Globus pallidus (tissue), 1 donor: ENCODE data around the gene FOXS1.

ENCODE experiments used
- DNase-seq: peaks from one replicate; pipeline ENCODE4 v3.0.0-alpha.2; 2015; ENCODE audit warnings: low spot score

Gene FOXS1

DNA sequence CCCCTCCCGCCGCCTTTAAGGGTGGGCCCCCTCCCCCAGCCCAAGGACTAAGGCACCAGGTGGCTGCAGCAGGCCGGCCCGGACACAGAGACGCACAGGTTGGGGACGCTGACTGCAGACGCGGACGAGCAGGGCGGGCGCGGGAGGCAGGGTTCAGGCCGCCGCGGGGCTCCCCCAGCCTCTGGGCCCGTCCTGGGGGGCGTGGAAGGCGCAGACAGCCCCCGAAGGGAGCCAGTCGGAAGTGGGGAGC lies 15.7 kb upstream of the FOXS1 start:
- no peak for DNase-seq

DNA sequence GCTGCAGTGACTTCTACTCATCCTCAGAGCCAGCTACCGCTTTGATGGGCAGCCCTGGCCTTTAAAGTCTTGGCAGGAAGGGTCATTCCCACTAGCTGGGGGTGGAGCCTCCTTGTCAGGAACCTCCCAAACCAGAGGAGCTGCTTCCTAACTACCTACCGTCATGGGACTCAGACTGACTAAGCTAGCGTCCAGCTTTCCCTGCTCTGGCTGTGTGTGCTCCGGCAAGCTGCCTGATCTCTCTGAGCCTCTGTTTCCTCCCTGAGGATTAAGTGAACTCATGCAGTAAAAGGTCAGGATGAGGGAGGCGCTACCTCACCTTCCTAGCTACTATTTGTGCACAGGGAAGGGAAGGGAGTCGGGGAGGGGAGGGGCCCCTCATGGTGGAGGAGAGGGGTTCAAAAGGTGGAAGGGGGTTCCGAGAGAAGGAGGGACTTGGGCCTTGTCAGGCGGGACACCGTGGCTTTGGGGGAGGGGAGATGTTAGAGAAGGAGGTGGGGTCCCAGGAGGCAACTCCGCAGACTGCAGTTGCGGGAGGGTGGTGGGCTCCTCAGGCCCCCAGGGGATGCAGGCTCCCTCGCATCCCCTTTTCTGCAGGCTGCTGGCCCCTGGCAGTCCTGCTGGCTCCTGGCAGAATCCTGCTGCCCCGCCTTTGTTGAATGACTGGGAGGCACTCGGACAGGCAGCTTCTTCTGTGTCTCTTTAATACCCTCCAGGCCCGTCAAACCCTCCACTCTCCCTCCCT lies 15.2 kb upstream of the FOXS1 start:
- no peak for DNase-seq

DNA sequence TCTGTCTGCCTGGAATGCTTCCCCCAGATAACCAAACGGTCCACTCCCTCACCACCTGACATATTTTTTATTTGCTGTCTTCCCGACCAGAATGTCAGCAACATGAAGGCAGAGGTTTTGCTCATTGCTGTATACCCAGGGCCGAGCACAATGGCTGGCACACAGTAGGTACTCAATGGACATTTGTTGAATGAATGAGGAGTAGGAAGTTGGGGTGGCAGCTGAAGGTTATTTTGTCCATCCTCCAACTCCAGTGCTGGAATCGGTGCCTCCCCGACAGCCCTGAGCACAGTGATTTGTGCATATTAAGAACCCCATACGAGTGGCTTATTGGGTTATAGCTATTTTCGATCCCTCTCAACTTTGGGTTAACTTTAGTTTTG lies 14.6 kb upstream of the FOXS1 start:
- DNase-seq, result no peak

DNA sequence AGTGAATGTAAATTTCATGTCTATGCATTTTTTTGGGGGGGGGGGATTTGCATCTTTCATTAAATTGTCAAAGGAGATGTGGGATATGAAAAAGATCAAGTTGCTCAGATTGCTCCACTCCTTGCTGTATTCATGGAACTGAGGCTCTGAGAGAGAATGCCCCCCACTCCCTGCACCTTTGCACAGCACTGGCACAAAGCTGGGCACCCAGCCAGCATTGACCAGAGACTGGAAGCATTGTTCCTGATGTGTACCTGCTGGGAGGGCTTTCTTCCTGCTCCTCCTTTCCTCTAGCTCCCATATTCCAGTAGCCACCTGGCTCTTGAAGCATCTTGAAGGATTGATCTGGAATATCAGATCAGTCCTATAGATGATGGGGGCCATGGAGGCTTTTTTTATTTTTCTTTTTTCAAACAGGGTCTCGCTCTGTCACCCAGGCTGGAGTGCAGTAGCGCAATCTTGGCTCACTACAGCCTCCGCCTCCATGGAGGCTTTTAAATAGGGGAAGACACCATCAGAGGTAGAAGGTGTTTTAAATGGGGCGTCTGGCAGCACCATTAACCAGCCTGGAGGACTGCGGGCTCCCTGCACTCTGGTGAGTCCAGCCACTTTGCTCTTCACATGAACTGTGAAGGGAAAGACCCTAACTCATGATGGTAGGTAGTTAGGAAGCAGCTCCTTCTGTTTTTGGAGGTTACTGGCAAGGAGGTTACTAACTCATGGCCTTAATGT lies 14.0 kb upstream of the FOXS1 start:
- DNase-seq, result no peak

DNA sequence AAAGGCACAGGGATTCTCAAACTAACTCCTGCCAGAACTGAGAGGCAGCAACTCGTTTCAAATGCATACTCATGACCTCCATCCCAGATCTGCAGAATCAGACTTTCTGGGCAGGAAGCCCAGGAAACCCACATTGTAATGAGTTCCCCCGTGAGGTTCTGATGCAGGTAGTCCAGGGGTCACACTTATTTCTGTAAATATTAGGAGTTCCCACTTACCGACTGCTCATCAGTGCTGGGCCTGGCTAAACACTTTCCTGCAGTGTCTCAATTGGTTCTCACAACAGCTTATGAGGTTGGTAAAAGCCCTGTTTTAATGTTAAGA lies 13.3 kb upstream of the FOXS1 start:
- DNase-seq, result no peak

DNA sequence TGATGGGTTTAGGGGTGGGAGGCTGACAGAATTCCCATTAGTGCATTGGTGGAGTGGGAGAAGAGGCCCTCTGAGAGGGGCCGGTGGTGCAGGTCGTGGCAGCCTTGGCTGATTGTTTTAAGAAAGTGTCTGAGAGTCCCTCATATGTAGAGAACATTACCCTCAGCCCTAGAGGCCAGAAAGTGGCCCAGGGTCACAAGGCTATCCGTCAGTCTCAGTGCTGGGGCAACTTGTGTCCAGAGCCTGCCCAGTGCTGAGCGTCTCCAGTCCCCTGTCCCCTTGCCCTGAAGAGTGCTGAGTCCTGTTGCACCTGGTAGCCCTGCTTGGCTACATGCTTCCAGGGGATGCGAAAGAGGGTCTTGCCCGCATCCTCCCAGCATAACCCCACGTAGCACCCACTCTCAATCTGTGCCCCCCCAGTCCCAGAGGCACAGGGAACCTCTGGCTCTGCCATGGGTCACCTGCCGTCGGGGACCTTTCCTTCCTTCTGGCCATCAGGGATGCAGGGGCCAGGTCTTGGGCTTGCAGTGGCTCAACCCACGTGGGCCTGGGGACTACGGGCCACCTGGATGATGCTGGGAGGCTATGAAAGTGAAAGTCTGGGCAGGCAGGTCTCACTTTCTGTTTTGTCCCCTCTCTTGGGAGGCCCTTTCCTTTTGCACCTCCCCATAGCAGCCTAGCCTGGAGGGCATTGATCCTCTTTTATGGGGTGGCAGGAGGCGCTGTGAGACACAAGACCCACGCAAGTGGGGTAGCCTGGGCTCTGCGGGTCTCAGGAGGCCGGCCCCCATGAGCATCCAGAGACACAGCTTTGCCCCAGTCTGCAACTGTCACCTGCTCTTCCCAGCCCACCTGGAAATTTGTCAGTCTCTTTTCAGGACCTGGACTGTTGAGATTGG lies 12.7 kb upstream of the FOXS1 start:
- no peak for DNase-seq

DNA sequence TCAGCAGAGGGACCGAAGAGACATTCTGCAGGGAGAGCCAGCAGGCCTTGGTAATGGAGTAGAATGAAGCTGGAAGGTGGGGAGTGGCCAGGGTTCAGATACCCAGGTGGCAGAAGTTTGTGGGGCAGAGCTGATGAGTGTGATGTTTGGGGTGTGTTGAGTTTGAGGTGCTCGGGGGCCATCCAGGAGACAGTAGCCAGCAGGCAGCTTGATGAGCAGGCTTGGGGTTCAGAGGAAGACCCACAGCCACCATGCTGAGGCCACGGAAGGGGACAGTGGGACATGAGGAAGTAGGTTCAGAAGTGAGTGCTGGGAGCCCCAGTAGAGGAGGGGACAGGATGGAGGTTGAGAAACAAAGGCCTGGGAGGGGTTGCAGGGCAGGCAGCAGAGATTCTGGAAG lies 11.1 kb upstream of the FOXS1 start:
- DNase-seq, result no peak

DNA sequence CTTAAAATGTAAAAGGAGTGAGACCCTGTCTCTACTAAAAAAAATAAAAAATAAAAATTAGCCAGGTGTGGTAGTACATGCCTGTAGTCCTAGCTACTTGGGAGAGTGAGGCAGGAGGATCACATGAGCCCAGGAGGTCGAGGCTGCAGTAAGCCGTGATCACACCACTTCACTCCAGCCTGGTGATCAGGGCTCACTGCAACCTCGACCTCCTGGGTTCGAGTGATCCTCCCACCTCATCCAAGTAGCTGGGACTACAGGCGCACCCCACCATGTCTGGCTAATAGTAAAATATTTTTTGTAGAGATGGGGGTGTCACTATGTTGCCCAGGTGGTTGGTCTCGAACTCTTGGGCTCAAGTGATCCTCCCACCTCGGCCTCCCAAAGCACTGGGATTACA lies 8.1 kb upstream of the FOXS1 start:
- no peak for DNase-seq

DNA sequence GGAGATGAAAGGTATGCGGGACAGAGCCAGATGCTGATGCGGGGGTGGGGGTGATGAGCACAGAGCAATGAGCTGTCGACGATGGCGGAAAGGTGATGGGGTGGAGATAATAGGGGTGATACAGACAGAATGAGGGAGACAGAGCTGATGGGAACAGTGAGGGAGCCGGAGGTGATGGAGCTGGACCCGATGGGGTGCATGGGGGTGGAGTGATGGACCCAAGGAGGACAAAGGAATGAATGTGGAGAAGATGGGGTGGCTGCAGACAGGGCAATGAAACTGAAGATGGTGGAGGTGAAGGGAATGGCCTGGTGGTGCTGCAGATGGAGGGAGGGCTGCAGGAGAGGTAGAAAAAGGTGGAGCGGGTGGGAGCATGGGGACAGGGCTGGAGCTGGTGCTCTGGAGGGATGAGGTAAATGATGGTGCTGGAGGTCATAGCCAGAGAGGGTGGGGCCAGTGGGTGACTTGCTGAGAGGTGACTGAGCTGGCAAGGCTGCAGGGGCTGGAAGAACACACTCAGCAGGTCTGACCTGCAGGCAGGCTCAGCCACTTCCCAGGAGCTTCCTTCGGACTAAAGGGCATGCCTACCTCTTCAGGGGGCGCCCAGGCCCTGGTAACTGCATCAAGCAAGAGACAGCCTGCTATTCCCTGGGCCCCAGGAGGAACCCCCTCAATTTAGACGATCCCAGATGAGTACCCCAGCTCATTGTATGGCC lies 6.0 kb upstream of the FOXS1 start:
- DNase-seq, result no peak

DNA sequence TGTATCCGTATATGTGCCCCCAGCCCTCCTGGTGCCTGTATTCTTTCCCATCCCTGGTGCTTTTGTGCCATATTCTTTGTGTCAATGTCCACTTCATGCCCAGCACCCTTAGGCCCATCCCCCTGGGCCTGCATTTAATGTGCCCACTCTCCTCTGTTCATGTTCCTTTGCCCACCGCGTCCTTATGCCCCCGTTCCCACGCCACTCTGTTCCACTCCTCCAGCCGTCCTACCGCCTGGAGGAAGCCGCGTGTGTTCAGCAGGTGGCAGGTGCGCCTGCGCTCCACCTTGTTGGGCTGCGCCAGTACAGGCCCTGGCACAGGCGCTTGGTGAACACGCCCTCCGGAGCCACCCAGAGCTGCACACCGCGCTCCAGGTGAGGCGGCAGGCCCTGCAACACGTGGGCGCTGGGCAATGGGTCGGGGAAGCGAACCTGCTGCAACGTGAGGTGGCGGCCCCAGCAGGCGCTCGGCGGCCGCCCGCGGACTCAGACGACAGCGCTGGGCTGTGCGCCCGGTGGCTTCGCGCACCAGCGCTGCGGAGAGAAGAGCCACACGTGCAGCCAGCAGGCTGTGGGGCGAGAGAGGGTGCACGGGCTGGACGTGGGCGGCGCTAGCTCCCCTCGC lies 4.0 kb upstream of the FOXS1 start:
- DNase-seq, result no peak

DNA sequence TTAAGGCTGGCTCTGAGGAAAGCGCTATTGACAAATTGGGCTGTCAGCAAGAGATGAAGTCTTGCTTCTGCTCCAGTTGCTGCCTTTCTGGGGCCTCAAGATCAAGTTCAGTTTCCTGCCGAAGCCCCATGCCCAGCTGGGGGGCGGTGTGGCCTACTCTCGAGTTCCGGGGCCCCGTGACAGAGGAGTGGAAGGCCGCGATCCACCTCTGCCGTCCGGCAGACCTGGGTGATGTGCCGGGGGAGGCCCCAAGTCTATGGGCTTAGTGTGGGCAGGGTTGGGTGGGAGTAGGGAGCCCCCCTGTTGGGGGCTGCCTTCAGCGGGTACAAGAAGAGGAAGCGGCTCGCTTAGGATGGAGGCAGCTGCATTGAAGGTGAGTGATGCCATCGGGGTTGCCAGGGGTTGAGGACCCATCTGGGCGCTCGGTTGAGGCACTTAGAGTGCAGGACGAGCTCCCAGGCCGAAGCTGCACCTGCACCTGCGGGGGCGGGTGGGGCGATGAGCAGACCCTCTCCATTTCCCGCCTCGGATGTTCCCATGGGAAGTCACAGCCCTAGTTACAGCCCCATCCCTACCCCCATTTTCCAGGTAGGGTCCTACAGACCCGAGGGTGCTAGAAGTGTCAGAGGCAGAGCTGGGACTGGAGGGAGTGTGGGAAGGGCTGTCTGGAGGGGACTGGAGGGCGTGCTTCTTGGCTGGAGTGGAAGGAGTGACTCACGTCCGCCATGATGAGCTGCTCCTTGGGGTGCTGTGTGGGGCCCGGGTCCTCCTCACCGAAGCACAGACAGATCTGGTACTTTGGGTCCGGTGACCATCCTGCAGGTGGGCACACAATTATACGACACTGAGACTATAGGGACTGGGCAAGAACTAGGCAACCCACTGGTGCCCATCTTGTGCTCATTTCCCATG lies 2.9 kb upstream of the FOXS1 start:
- DNase-seq, result no peak

DNA sequence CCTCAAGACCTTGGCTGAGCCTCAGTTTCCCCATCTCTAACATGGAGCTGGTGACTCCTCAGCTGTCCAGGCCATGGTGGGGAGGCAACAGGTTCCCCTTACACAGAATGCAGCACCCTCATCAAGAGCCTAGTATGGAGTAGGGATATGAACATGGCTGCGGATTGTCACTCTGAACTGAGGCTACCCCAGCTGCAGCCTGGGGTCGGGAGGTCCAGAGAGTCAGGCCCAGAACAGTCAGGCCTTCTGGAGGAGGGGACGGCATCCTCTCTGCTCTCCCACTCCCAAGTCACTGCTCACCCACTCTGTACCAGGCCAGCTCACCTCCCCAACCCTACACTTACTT lies 1.4 kb upstream of the FOXS1 start:
- no peak for DNase-seq

DNA sequence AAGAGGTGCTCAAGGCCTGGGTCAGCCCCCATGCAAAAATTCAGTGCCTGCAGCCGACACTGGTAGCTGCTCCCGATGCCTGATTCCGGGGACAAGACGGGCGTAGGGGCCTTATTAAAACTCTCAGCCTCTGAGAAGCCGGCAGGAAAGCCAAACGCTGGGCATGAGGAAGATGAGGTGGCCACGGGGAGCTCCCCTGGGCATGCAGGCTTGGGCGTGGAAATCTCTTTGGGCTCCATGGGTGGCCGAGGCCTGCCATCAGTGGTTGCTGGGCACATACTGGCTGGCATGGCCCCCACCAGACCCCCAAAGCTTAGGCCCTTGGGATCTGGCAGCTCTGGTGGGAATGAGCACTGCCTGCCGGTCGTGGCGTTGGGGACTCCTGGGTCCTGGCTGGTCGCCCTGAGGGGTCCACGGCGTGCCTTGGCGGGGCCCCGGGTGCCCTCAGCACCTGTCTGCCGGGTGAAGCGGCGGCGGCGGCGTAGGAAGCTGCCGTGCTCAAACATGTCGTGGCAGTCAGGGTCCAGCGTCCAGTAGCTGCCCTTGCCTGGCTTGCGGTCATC lies 586 bp downstream of the FOXS1 start:
- DNase-seq, result no peak

DNA sequence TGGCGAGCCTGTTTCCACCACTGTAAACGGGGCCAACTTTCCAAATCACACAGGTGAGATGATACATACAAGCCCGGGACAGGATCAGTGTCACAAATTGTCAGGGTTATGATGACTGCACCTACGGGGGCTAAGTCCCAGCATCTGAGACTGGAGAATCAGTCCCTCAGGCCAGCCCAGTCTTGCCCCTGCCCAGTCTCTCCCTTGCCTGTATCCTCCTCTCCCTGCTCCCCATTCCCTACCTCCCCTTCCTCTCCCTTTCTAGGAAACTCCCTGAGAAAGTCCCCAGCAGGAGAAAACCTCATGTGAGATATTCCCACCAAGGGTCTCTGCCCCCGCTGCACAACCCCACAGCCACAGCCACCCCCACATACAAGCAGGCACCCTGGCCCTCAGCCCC lies 1.5 kb downstream of the FOXS1 start:
- DNase-seq, result no peak

DNA sequence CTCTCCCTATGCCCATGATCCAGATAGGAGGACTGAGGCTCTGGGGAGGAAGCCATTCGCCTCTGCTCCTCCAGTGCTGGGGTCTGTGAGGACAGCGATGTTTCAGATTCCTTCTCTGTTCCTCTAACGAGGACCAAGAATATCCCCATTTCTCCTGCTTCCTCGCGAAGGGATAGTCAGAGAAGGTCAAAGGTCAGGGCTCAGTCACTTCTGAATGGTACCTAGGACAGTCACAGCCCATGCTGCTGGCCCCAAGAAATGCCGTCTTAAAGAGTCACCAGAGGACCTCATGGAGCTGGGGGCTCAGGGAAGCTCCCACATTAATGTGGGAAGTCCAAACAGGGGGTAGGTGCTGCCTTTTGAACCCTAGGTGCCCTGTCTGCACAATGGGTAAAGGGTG lies 2.1 kb downstream of the FOXS1 start:
- no peak for DNase-seq

DNA sequence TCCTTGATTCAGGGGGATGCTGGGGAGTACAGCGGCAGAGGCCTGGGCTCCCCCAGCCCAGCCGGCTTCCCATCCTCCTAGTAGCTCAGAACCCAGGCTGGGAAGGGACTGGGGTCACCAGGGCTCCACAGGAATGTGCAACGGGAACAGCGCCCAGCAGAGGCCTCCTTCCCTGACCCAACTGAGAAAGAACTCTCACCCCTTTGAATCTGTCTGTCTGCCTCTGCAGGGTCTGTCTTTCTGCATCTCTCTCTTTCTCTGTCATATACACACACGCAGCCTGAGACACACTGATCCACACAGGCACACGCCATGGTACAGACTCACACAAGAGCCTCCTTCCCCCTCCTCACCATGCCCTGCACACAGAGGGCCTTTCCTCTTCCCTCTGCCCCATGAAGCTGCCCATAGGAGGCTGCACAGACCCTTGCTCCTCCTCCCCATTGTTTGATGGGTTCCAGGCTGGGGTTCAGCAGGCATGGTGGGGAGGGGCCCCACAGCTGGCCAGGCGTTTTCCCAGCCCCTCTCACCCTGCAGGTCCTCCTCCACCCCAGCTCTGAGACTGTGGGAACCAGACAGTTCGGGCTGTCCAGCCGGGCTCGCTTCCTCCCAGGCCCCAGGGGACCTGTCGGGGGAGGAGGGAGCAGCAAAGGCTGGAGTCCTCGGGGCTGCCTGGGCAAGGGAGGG lies 2.8 kb downstream of the FOXS1 start:
- no peak for DNase-seq

DNA sequence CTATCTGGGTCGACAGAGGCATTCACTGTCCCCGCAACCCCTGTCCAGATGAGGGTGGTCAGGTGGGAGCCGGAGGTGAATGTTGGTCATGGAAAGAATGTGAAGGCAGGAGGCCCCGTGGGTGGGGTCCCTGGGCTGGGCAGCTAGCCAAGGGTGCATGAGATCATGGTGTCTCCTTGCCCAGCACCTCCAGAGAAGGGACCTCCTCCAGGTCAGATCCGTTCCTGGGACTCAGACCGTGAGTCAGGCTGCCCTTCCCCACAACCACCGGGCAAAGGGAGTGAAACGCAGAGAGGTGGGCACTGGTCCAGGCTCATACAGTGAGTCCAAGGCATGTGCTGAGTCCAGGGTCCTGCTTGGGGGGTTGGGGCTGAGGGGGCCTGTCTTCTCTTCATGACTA lies 3.5 kb downstream of the FOXS1 start:
- no peak for DNase-seq

DNA sequence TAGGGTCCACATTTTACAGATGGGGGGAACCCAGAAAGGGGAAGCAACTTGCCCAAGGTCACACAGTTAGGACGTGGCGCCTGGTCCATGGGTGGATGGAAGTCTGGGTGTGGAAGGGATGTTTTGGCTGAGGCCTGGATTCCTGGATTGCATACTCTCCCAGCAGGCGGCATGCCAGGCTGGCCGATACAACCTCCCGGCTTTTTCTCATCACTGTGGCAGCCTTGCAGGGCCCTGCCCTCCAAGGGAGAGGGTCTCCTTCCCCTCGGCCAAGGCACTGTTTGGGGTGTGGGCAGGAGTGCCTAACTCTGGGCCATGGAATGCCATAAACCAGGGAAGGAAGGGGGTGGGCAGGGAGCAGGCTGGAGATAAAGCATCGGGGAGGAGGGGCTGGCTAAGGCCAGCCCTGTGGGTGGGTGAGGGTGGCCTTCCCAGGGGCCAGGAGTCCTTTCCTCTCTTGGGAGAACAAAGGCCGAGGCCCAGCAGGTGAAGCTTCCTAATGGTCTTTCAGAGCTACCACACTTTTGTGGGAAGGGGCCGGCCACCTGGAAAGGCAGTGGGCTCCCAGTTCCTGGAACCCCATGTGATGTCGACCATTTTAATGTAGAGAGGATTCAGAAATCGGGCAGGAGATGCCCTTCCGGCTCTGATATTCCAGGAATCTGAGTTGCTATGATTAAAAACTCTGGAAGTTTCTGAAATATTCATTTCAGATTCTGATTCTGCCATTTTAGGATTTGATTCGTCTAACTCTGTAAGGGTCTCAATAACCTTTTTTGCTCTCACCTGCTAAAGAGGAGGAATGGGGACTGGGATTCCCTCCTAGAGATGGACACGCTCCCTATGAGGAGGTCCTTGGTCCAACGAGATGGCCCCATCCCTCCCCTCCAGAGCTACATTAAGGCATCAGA lies 4.2 kb downstream of the FOXS1 start:
- no peak for DNase-seq

DNA sequence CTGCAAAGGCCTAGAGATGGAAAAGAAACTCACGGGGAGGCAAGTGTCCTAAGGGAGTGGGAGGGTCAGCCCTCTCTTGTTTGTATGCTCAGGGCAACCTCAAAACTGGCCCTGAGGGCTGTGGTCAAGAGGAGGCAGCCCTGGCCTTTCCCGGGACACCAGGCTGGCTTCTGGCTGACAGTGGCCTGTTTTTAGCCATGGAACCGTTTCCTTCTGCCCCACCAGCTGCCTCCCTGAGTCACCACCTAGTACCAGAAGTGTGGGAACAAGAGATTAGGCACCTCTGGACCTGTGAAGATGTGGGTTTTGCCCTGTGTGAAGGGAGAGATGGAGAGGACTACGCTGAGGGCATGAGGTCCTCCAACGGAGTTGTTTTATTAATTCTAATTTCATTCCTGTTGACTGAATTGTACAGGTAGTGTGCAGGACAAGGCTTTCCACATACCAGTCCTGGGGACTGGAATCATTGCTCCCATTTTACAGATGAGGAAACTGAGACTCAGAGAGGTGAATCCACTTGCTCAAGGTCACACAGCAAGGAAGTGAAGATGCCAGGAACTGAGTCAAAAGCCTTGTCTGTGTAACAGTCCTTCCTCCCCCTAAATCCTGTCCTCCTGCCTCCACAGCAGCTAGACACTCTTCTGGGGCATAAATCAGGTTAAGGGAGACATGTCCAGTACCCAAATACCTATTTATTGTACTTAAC lies 5.5 kb downstream of the FOXS1 start:
- DNase-seq, result no peak
